IPS DF 4.7 (cell line): Measurements from ENCODE around the gene ADGRV1.
"Not testable (repeated sequence)": the region's sequence is repeated elsewhere in the genome, so short reads cannot be mapped to it uniquely, and the experiment has no call there.

Source experiments
- DNase-seq: peaks from one replicate; pipeline ENCODE4 v3.0.0-alpha.2; 2013; ENCODE audit warnings: low spot score; ENCODE audit errors: extremely low read depth

Gene ADGRV1

GRCh38 chr5:90981821-90982220, 423.2 kb downstream of the ADGRV1 start:
- DNase-seq, result no peak

GRCh38 chr5:90982576-90982975, 424.0 kb downstream of the ADGRV1 start:
- no peak for DNase-seq

- DNase-seq, result no peak
Measured at GRCh38 chr5:90983148-90983547, 424.6 kb downstream of the ADGRV1 start.

GRCh38 chr5:90983711-90984124, 425.1 kb downstream of the ADGRV1 start:
- no peak for DNase-seq

- DNase-seq, result no peak
Measured at GRCh38 chr5:90985341-90985740, 426.7 kb downstream of the ADGRV1 start.

GRCh38 chr5:90987726-90988125, 429.1 kb downstream of the ADGRV1 start:
- DNase-seq, result no peak

- no peak for DNase-seq
Measured at GRCh38 chr5:90991201-90991600, 432.6 kb downstream of the ADGRV1 start.

- no peak for DNase-seq
Measured at GRCh38 chr5:90994796-90995195, 436.2 kb downstream of the ADGRV1 start.

GRCh38 chr5:90996089-90996488, 437.5 kb downstream of the ADGRV1 start:
- no peak for DNase-seq

- DNase-seq, result no peak
Measured at GRCh38 chr5:90997082-90997481, 438.5 kb downstream of the ADGRV1 start.

- DNase-seq, result no peak
Measured at GRCh38 chr5:91000743-91001142, 442.1 kb downstream of the ADGRV1 start.

GRCh38 chr5:91006713-91007112, 448.1 kb downstream of the ADGRV1 start:
- no peak for DNase-seq

GRCh38 chr5:91007251-91007650, 448.7 kb downstream of the ADGRV1 start:
- DNase-seq, result no peak

- no peak for DNase-seq
Measured at GRCh38 chr5:91007780-91008402, 449.3 kb downstream of the ADGRV1 start.

GRCh38 chr5:91010090-91010489, 451.5 kb downstream of the ADGRV1 start:
- no peak for DNase-seq

- DNase-seq, result no peak
Measured at GRCh38 chr5:91011029-91011428, 452.4 kb downstream of the ADGRV1 start.

- not testable (repeated sequence) for DNase-seq
Measured at GRCh38 chr5:91012867-91013266, 454.3 kb downstream of the ADGRV1 start.

GRCh38 chr5:91016322-91016721, 457.7 kb downstream of the ADGRV1 start:
- DNase-seq, result no peak

- DNase-seq, result no peak
Measured at GRCh38 chr5:91016954-91017700, 458.5 kb downstream of the ADGRV1 start.

- no peak for DNase-seq
Measured at GRCh38 chr5:91018200-91018599, 459.6 kb downstream of the ADGRV1 start.

- no peak for DNase-seq
Measured at GRCh38 chr5:91018712-91019371, 460.2 kb downstream of the ADGRV1 start.

GRCh38 chr5:91020065-91020800, 461.6 kb downstream of the ADGRV1 start:
- DNase-seq, result no peak
